Amniotic stem cell (primary cell): ENCODE results near the gene SUSD1.

Source experiments
- DNase-seq: peaks from one replicate; lab custom pipeline; 2025; lab: John Stamatoyannopoulos, UW

The SUSD1 gene

GRCh38 chr9:112012026-112012902, 162.8 kb downstream of the SUSD1 start:
- peak; percentile 76 for DNase-seq

- no peak for DNase-seq
Measured at GRCh38 chr9:112011051-112011620, 164.0 kb downstream of the SUSD1 start.

- DNase-seq: no peak
Measured at GRCh38 chr9:112010537-112010936, 164.6 kb downstream of the SUSD1 start.

- no peak for DNase-seq
Measured at GRCh38 chr9:112009656-112010055, 165.4 kb downstream of the SUSD1 start.

- DNase-seq: no peak
Measured at GRCh38 chr9:112007575-112008240, 167.4 kb downstream of the SUSD1 start.

GRCh38 chr9:112006361-112007020, 168.6 kb downstream of the SUSD1 start:
- no peak for DNase-seq

GRCh38 chr9:112005939-112006338, 169.2 kb downstream of the SUSD1 start:
- DNase-seq: no peak

- no peak for DNase-seq
Measured at GRCh38 chr9:112003538-112003937, 171.6 kb downstream of the SUSD1 start.

GRCh38 chr9:112002847-112003457, 172.1 kb downstream of the SUSD1 start:
- DNase-seq: no peak

- no peak for DNase-seq
Measured at GRCh38 chr9:112002131-112002846, 172.8 kb downstream of the SUSD1 start.

- no peak for DNase-seq
Measured at GRCh38 chr9:112000743-112001142, 174.4 kb downstream of the SUSD1 start.

- DNase-seq: no peak
Measured at GRCh38 chr9:111999319-111999718, 175.8 kb downstream of the SUSD1 start.

- no peak for DNase-seq
Measured at GRCh38 chr9:111997831-111998230, 177.3 kb downstream of the SUSD1 start.

GRCh38 chr9:111994831-111995458, 180.2 kb downstream of the SUSD1 start:
- no peak for DNase-seq

GRCh38 chr9:111993319-111993718, 181.8 kb downstream of the SUSD1 start:
- DNase-seq: no peak

- peak; percentile 5 for DNase-seq
Measured at GRCh38 chr9:111992523-111992922, 182.6 kb downstream of the SUSD1 start.

- no peak for DNase-seq
Measured at GRCh38 chr9:111991179-111991578, 183.9 kb downstream of the SUSD1 start.
